ENCODE data around the gene UGT1A6. TPM values are rescaled to one million over a fixed set of nuclear protein-coding genes. Genes with fewer than 3 reads are reported as not detected.

UGT1A6 gene
- total and polyA plus RNA-seq, 2 of the 13 experiments (the other 11 are each of a cell fraction or from before 2014, with no cell fraction given) = 0.25 TPM; not detected in 1

- TF ChIP-seq UBTF (CRISPR knock-in tag; IDR thresholded peaks at IDR 0.05) (no peak), SNAPC4 (CRISPR knock-in tag; IDR thresholded peaks at IDR 0.05) (no peak), GPBP1L1 (CRISPR knock-in tag; IDR thresholded peaks at IDR 0.05) (no peak), ZFP90 (CRISPR knock-in tag; IDR thresholded peaks at IDR 0.05; ENCODE audit: borderline replicate concordance) (no peak), ZNF792 (CRISPR knock-in tag; IDR thresholded peaks at IDR 0.05) (no peak), ZNF740 (CRISPR knock-in tag; IDR thresholded peaks at IDR 0.05) (no peak), ATRX (CRISPR knock-in tag; IDR thresholded peaks at IDR 0.05; ENCODE audit: borderline replicate concordance) (no peak), TERF1 (CRISPR knock-in tag; IDR thresholded peaks at IDR 0.05) (no peak), FOXC1 (CRISPR knock-in tag; IDR thresholded peaks at IDR 0.05; ENCODE audit: borderline replicate concordance) (no peak), SRY (CRISPR knock-in tag; IDR thresholded peaks at IDR 0.05) (no peak), ZNF629 (CRISPR knock-in tag; conservative IDR thresholded peaks at IDR 0.05) (no peak), TCF12 (IDR thresholded peaks at IDR 0.05) (no peak), TCF12 (CRISPR knock-in tag; IDR thresholded peaks at IDR 0.05) (no peak)
Measured at GRCh38 chr2:233676046-233676445, 16.6 kb upstream of the UGT1A6 start (continued).

Measured in HepG2 (cell line).